Nephron (organoid): ENCODE data around the gene MAGEB16.

ENCODE experiments used
- H3K27ac Mint-ChIP-seq, 3 experiments: 2 replicates each; pipeline ENCODE4 v1.8.0; 2020; ENCODE audit warnings: mixed read lengths in 3 of 3, mild to moderate bottlenecking in 2 of 3, moderate library complexity in 1 of 3
- H3K27me3 Mint-ChIP-seq: 2 replicates; pipeline ENCODE4 v1.8.0; 2021; ENCODE audit warnings: low read depth, mild to moderate bottlenecking, moderate library complexity, mixed read lengths
- H3K36me3 Mint-ChIP-seq: 2 replicates; pipeline ENCODE4 v1.8.0; 2020; ENCODE audit warnings: low read depth, mixed read lengths
- H3K4me1 Mint-ChIP-seq: 2 replicates; pipeline ENCODE4 v1.8.0; 2020; ENCODE audit warnings: mixed read lengths
- H3K4me3 Mint-ChIP-seq, 3 experiments: 2 replicates each; pipeline ENCODE4 v1.8.0; 2020; ENCODE audit warnings: mild to moderate bottlenecking in 3 of 3, mixed read lengths in 3 of 3, moderate library complexity in 2 of 3
- H3K9me3 Mint-ChIP-seq: 2 replicates; pipeline ENCODE4 v1.8.0; 2020; ENCODE audit warnings: mixed read lengths
- TF ChIP-seq, protein P1 (sequence below), 3 experiments: fragments of 200-600 bp; sonication (generic); IDR thresholded peaks; one replicate each; pipeline ENCODE4 v1.5.0; 2021; ENCODE audit warnings: antibody characterized with exemption in 3 of 3; ENCODE audit not compliant: unreplicated experiment in 3 of 3

The MAGEB16 gene

DNA sequence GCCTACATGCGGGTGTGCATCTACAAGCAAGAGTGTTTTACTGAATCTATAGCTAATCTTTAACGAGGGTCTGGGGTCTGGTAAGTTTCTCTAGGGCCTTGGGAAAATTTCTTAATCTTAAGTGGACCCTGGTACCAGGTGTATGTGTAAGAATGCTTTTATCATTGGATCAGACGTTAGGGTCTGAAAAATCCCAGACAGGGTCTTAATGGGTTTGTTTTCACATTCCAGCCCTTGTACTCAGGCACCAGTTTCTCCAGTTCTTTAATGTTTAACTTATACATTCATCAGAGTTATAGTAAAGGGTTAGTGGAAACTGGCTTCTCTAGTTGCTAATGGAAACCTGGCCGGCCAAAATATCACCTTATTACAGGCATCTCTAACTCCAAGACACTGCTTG lies 11.6 kb downstream of the MAGEB16 start:
- TF ChIP-seq, protein P1, sequence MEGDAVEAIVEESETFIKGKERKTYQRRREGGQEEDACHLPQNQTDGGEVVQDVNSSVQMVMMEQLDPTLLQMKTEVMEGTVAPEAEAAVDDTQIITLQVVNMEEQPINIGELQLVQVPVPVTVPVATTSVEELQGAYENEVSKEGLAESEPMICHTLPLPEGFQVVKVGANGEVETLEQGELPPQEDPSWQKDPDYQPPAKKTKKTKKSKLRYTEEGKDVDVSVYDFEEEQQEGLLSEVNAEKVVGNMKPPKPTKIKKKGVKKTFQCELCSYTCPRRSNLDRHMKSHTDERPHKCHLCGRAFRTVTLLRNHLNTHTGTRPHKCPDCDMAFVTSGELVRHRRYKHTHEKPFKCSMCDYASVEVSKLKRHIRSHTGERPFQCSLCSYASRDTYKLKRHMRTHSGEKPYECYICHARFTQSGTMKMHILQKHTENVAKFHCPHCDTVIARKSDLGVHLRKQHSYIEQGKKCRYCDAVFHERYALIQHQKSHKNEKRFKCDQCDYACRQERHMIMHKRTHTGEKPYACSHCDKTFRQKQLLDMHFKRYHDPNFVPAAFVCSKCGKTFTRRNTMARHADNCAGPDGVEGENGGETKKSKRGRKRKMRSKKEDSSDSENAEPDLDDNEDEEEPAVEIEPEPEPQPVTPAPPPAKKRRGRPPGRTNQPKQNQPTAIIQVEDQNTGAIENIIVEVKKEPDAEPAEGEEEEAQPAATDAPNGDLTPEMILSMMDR (IDR thresholded peaks at IDR 0.05; ENCODE audit: unreplicated experiment in 3 of 3) = no peak
- Mint-ChIP-seq H3K4me1 (no peaks in the 10 kb centered on the region), H3K4me3 (no peak overlapping the region), H3K36me3 (no peaks in the 10 kb centered on the region), H3K9me3 (peaks cover 4% of the 10 kb centered on the region), H3K27me3 (no peaks in the 10 kb centered on the region), H3K27ac (peak overlapping the region; percentile 93 to 97 (median 93))

DNA sequence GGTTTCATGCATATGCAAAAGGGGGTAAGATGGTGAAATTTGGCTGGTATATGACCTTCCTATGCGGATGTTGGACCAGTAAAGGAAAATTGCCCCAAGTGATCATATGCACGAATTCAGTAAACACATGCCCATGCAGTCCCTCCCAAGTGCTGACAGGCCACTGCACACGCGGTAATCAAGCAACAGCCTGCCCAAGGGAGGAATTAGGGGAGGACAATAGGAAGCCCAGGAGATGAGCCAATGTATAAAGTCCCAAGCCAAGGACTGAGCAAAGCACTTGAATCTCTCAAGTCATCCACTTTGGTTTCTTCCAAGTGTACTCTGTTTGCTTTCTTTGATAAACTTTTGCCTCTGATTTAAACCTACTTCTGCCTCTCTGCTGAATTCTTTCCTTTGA lies 21.1 kb downstream of the MAGEB16 start:
- Mint-ChIP-seq H3K36me3 (no peaks in the 10 kb centered on the region), H3K9me3 (peaks cover 11% of the 10 kb centered on the region), H3K27ac (no peak overlapping the region), H3K4me3 (no peak overlapping the region), H3K4me1 (no peaks in the 10 kb centered on the region), H3K27me3 (no peaks in the 10 kb centered on the region)
- TF ChIP-seq, protein P1 (IDR thresholded peaks at IDR 0.05; ENCODE audit: unreplicated experiment in 3 of 3) = no peak

DNA sequence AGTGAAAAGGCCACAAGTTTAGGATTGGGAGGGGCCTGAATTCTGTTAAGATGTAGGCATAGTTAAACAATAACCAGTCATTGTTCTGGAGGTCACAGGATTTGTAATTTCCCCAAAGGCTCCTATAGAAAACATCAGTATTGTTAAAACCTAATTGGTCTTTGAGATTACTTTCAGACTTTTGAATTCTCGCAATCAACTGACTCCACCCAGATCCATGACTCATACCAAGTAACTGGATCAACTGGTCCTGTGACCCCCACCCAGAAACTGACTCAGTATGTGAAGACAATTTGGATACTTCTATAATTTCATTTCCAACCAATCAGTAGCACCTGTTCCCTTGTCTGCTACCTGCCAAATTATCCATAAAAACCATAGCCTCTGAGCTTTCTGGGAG lies 28.4 kb downstream of the MAGEB16 start:
- peaks cover 4% of the 10 kb centered on the region for H3K9me3 Mint-ChIP-seq
- H3K36me3 Mint-ChIP-seq = no peaks in the 10 kb centered on the region
- TF ChIP-seq, protein P1 (IDR thresholded peaks at IDR 0.05; ENCODE audit: unreplicated experiment in 3 of 3) = no peak
- no peaks in the 10 kb centered on the region for H3K27me3 Mint-ChIP-seq
- no peak overlapping the region for H3K4me3 Mint-ChIP-seq
- H3K27ac Mint-ChIP-seq = peak overlapping the region in 1 of 3 experiments; percentile 66
- H3K4me1 Mint-ChIP-seq = no peaks in the 10 kb centered on the region

DNA sequence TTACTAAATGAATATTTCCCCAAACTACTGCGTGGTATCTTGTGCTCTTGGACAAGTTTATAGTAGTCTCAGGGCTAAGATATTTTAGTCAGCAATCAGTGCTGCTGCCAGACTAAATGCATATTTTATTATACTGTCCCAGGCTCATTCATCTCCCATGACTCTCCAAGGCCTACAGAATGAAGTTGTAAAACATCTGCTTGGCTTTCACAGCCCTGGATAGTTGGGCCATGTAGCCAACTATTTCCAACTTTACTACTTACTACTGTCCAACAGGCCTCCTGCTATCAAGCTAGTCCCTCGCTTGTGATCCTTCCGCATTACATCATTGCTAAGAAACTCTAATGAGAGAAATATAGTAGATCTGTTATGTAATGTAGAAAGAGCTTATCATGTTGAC lies 31.4 kb downstream of the MAGEB16 start:
- Mint-ChIP-seq H3K4me1 (no peaks in the 10 kb centered on the region), H3K27me3 (no peaks in the 10 kb centered on the region), H3K27ac (no peak overlapping the region), H3K36me3 (no peaks in the 10 kb centered on the region), H3K4me3 (no peak overlapping the region), H3K9me3 (peaks cover 5% of the 10 kb centered on the region)
- TF ChIP-seq, protein P1 (IDR thresholded peaks at IDR 0.05; ENCODE audit: unreplicated experiment in 3 of 3) = no peak

DNA sequence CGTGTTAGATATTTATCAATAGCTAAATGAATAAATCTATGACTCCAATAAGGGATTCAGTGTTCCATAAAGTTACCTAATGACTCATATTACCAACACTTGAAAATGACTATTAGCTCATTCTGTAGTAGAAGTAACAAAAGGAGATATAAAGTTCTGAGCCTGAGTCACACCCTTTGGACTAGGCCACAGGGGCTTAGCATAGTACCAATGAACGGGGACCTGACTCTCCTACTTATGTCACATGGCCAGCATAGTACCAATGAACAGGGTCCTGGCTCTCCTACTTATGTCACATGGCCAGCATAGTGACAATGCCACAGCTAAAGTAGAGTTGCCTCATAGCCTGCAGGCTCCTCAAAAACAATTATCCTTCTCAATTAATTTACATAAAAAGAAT lies 43.7 kb downstream of the MAGEB16 start:
- no peak overlapping the region for H3K4me3 Mint-ChIP-seq
- peaks cover 14% of the 10 kb centered on the region for H3K9me3 Mint-ChIP-seq
- no peaks in the 10 kb centered on the region for H3K36me3 Mint-ChIP-seq
- H3K4me1 Mint-ChIP-seq = no peaks in the 10 kb centered on the region
- TF ChIP-seq, protein P1 (IDR thresholded peaks at IDR 0.05; ENCODE audit: unreplicated experiment in 3 of 3) = no peak
- no peaks in the 10 kb centered on the region for H3K27me3 Mint-ChIP-seq
- no peak overlapping the region for H3K27ac Mint-ChIP-seq

DNA sequence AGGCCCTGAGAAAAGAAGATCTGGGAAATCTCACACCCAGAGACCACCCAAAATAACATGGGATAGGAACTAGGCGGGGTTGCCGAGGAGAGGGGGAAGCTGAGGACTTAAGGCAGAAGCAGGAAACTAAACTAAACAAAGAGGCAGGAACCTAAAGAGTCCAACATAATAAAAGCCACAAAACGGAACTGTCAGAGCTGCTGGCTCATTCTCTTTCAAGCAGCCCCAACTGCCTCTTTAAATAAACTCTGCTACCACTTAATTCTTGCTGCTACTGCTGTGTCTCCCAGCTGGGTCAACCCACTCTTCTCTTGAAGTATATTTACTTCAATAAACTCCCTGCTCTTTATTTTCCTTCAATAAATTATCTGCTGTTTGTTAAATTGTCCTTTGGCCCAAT lies 44.5 kb downstream of the MAGEB16 start:
- no peaks in the 10 kb centered on the region for H3K4me1 Mint-ChIP-seq
- peak overlapping the region in 1 of 3 experiments; percentile 70 for H3K27ac Mint-ChIP-seq
- no peaks in the 10 kb centered on the region for H3K27me3 Mint-ChIP-seq
- TF ChIP-seq, protein P1 (IDR thresholded peaks at IDR 0.05; ENCODE audit: unreplicated experiment in 3 of 3) = no peak
- no peaks in the 10 kb centered on the region for H3K36me3 Mint-ChIP-seq
- H3K4me3 Mint-ChIP-seq = no peak overlapping the region
- H3K9me3 Mint-ChIP-seq = peaks cover 14% of the 10 kb centered on the region
